NT2/D1 (cell line): ENCODE results near the gene NDNF.

Source experiments
- DNase-seq: peaks from one replicate; pipeline ENCODE4 v3.0.0-alpha.2; 2011; ENCODE audit warnings: low read depth, low spot score
- H3K27me3 ChIP-seq: 2 replicates; pipeline ENCODE4 v1.6.0; 2011; ENCODE audit warnings: mild to moderate bottlenecking; ENCODE audit not compliant: insufficient read length, insufficient read depth
- H3K36me3 ChIP-seq: 2 replicates; pipeline ENCODE4 v1.6.1; 2011; ENCODE audit warnings: mild to moderate bottlenecking, low read length, mixed read lengths; ENCODE audit not compliant: insufficient read depth, insufficient read length
- H3K4me1 ChIP-seq: 2 replicates; pipeline ENCODE4 v1.5.1; 2011; ENCODE audit not compliant: insufficient read depth, insufficient read length
- H3K4me3 ChIP-seq: 2 replicates; pipeline ENCODE4 v1.5.1; 2011; ENCODE audit warnings: low read depth; ENCODE audit not compliant: insufficient read length
- H3K9ac ChIP-seq: 2 replicates; pipeline ENCODE4 v1.6.0; 2011; ENCODE audit warnings: low read depth; ENCODE audit not compliant: insufficient read length
- H3K9me3 ChIP-seq: 2 replicates; pipeline ENCODE4 v1.5.1; 2011; ENCODE audit warnings: mild to moderate bottlenecking, low read length; ENCODE audit not compliant: insufficient read depth
- SUZ12 ChIP-seq: IDR thresholded peaks from 2 replicates; pipeline ENCODE4 v1.6.1; 2011; ENCODE audit not compliant: insufficient read length, insufficient read depth; ENCODE audit errors: extremely low read depth
- YY1 ChIP-seq: IDR thresholded peaks from 2 replicates; pipeline ENCODE4 v1.6.1; 2011; ENCODE audit not compliant: insufficient read length, insufficient read depth
- ZNF274 ChIP-seq: IDR thresholded peaks from 2 replicates; pipeline ENCODE4 v1.6.1; 2011; ENCODE audit warnings: mild to moderate bottlenecking, low read depth, low read length

The NDNF gene

DNA sequence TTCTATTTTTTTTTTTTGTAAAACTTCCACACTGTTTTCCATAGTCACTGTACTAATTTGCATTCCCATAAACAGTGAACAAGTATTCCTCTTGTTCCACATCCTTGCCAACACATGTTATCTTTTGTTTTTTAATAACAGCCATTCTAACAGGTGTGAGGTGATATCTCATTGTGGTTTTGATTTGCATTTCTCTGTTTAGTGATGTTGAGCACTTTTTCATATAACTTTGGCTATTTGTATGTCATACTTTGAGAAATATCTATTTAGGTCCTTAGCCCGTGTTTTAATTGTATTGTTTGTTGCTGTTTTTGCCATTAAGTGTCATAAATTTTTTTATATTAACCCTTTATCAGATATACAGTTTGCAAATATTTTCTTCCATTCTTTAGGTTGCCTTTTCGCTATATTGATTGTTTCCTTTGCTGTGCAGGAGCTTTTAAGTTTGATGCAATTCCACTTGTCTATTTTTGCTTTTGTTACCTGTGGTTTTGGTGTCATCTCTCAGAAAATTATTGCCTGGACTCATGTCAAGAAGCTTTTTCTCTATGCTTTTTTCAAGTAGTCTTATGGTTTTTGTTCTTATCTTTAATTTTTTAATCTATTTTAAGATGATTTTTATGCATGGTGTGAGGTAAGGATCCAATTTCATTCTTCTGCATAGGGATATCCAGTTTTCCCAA, 27.9 kb upstream of the NDNF start:
- TF ChIP-seq ZNF274, result no peak
- no peak for TF ChIP-seq SUZ12
- TF ChIP-seq YY1, result no peak
- Histone ChIP-seq H3K4me3 (no peak overlapping the region), H3K9me3 (no peaks in the 10 kb centered on the region), H3K27me3 (no peaks in the 10 kb centered on the region), H3K36me3 (no peaks in the 10 kb centered on the region), H3K4me1 (no peaks in the 10 kb centered on the region), H3K9ac (no peak overlapping the region)
- DNase-seq, result no peak

DNA sequence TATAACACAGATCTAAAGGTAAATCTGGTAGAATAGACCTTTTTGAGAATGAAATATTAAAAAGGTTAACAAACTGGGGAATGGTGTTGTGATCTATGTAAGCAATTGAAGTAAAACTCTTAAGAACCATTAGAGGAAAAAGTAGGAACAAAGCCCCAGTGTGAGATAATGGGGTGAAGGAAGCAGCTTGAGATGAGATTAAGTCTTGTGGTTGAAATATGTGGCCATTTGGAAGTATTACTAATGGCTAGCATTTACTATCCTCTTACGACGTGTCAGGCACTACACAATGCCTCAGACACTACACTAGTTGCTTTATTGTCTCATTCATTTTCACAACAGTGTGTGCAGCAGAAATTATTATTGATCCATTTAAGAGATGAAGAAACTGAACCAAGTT, 25.9 kb upstream of the NDNF start:
- Histone ChIP-seq H3K27me3 (no peaks in the 10 kb centered on the region), H3K36me3 (no peaks in the 10 kb centered on the region), H3K9ac (no peak overlapping the region), H3K4me3 (no peak overlapping the region), H3K4me1 (no peaks in the 10 kb centered on the region), H3K9me3 (no peaks in the 10 kb centered on the region)
- DNase-seq, result no peak
- no peak for TF ChIP-seq ZNF274
- TF ChIP-seq SUZ12, result no peak
- TF ChIP-seq YY1, result no peak

DNA sequence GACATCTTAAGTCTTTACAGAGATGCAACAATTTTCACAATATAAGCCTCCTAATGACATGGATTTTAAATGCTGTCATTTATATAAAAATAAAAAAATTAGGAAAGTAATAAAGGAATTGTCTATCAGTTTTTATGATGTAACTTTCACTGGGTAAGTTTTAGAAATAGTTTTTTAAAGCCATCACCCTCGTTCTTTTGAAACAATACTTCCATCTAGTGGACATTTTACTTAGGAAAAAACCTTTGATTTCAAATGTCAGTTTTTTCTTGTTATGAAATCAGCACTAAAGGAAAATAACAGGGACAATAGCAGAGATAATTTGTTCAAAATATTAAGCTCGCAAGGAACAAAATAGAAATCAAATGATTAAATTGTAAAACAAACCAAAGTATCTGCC, 24.3 kb upstream of the NDNF start:
- TF ChIP-seq ZNF274 (no peak), YY1 (no peak), SUZ12 (no peak)
- no peaks in the 10 kb centered on the region for H3K4me1 ChIP-seq
- no peaks in the 10 kb centered on the region for H3K27me3 ChIP-seq
- no peaks in the 10 kb centered on the region for H3K36me3 ChIP-seq
- no peak for DNase-seq
- H3K9ac ChIP-seq, result no peak overlapping the region
- no peaks in the 10 kb centered on the region for H3K9me3 ChIP-seq
- no peak overlapping the region for H3K4me3 ChIP-seq

DNA sequence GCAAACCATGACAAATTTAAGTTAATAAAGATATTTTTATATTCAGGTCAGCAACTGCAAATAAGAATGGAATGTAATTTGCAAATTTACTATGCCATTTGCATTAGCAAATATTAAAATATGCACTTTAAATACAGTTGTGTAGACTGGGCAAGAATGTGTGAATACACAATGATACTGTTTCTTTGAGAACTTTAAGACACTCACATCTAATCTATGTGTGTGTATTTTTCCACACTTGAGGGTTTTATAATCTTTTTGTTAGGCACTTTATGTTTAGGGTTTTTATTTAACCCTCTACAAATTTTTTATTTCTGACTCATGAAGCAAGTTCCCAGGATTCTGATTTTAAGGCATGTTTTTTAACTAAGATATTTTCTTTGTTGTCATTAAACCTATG, 23.9 kb upstream of the NDNF start:
- DNase-seq, result no peak
- Histone ChIP-seq H3K4me1 (no peaks in the 10 kb centered on the region), H3K9ac (no peak overlapping the region), H3K9me3 (no peaks in the 10 kb centered on the region), H3K27me3 (no peaks in the 10 kb centered on the region), H3K4me3 (no peak overlapping the region), H3K36me3 (no peaks in the 10 kb centered on the region)
- TF ChIP-seq YY1, result no peak
- TF ChIP-seq SUZ12, result no peak
- TF ChIP-seq ZNF274, result no peak

DNA sequence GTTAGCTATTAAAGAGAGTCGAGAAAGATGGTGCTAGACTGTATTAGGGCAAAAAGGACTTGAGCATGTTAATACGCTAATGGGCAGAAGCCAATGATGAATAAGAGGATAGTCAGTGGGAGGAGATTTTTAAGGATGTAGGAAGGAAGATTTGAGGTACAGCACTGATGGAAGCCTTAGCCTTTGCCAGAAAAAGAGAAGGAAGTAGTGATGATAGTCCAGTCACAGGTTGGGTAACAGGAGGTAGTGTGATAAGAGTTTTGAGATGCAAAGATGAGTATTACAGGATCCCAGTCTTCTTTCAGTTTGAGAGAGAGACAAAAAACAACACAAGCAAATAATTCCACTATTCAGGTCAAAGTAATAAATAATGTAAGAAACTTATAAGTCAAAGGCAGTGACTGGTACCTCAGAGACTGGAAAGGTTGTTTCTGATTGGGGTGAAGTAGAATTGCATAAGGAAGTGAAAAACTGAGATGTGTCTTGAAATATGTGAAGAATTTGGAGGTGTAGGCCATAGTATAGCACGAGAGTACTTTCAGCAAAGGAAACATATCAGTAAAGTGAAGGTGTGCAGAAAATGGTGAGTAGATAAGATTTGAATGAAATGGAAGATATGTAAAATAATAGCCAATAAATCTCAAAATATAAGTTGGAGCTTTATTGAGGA, 22.1 kb upstream of the NDNF start:
- Histone ChIP-seq H3K9ac (no peak overlapping the region), H3K4me3 (no peak overlapping the region), H3K9me3 (no peaks in the 10 kb centered on the region), H3K4me1 (no peaks in the 10 kb centered on the region), H3K36me3 (no peaks in the 10 kb centered on the region), H3K27me3 (no peaks in the 10 kb centered on the region)
- no peak for TF ChIP-seq YY1
- no peak for TF ChIP-seq ZNF274
- no peak for DNase-seq

DNA sequence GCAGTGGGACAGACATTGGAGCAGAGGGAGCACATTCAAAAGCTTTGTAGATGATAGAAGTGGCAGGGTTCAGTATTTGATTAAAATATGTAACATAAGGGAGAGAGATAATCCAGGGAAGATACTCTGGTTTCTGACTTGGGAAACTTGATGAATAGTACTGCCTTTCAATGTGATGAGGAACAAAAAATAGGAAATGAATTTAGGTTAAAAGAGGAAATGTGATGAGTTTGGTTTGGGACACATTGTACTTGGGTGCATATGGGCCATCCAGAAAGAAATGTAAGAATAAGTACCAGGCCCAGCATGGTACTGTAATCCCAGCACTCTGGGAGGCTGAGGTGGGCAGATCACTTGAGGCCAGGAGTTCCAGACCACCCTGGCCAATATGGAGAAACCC, 20.9 kb upstream of the NDNF start:
- H3K4me1 ChIP-seq, result no peaks in the 10 kb centered on the region
- no peaks in the 10 kb centered on the region for H3K9me3 ChIP-seq
- no peak overlapping the region for H3K9ac ChIP-seq
- H3K36me3 ChIP-seq, result no peaks in the 10 kb centered on the region
- DNase-seq, result no peak
- no peak overlapping the region for H3K4me3 ChIP-seq
- no peak for TF ChIP-seq ZNF274
- TF ChIP-seq YY1, result no peak
- TF ChIP-seq SUZ12, result no peak
- H3K27me3 ChIP-seq, result no peaks in the 10 kb centered on the region

DNA sequence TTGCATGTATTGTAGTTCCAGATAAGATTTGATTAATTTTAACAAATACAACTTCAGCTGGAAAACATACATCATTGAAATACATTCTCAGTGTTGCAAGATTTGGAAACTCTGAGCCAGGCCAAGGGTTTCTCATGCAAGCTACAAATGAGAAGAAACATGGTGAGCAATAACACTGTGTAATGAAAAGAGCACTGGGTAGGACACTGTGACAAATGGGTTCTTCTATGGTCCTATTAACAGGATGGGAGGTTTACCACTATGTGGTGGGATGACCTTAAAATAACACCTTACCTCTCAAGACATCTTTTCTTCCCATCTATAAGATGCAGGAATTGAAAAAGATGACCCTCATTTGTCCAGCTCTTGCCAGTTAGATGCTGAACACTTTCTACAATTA, 19.6 kb upstream of the NDNF start:
- no peak for DNase-seq
- no peaks in the 10 kb centered on the region for H3K36me3 ChIP-seq
- H3K9me3 ChIP-seq, result no peaks in the 10 kb centered on the region
- H3K4me3 ChIP-seq, result no peak overlapping the region
- no peak overlapping the region for H3K9ac ChIP-seq
- no peaks in the 10 kb centered on the region for H3K4me1 ChIP-seq
- H3K27me3 ChIP-seq, result no peaks in the 10 kb centered on the region
- TF ChIP-seq ZNF274, result no peak
- no peak for TF ChIP-seq SUZ12
- TF ChIP-seq YY1, result no peak
